NCI-H1048 (cell line): ENCODE results near the gene PDIA6.
"Not testable (repeated sequence)": the region's sequence is repeated elsewhere in the genome, so short reads cannot be mapped to it uniquely, and the experiment has no call there.

ENCODE experiments used
- DNase-seq: peaks from one replicate; lab custom pipeline; 2025; lab: John Stamatoyannopoulos, UW

Gene PDIA6

DNA sequence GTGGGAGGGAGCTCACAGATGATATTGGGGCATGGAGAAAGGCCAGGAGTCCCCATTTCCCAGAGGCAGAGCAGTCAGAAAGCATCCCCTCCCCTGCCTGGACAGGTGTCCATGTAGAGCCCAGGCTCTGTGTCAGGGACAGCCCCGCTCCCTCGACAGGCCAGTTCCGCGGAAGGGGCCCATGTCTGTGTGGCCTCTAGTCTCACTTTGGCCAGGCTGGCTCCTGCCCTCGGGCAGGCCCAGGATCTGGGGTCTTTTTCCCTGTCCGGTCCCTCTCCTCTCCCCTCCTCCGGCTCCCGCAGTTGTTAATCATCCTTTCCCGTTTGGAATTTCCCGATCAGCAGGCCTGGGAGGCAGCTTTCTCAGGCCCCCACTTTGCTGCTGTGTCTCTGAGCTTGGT, 20.4 kb upstream of the PDIA6 start:
- no peak for DNase-seq

DNA sequence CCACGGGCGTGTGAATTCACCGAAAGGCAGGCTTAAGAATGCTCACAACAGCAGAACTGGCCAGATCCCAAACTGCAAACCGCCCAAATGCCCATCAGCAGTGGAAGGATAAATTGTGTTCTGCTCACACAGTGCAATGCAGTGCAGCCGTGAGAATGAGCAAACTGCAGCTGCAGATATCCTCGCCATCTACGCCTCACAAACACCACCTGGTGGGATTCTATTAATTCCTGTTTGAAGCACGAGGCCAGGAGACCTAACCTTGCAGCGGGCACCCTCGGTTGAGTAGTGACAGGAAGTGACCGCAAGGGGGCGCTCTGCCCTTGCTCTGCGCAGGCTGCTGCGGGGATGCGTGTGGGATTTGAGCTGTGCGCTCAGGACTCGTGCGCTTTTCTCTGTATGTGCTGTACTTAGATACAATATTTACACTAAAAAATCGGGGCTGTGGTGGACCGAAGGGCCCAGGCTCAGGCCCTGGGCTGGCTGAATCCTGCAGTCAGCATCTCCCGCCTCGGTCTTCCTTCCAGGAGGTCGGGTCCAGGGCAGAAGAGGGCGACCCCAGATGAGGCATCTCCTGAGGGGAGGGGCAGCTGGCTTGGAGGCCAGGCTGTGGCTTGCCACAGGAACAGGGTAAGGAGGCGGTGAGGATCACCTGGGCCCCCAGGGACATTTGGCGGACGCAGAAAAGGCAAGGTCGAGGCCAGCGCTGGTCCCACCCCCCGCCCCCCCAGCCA, 19.8 kb upstream of the PDIA6 start:
- DNase-seq, result peak; percentile 55

DNA sequence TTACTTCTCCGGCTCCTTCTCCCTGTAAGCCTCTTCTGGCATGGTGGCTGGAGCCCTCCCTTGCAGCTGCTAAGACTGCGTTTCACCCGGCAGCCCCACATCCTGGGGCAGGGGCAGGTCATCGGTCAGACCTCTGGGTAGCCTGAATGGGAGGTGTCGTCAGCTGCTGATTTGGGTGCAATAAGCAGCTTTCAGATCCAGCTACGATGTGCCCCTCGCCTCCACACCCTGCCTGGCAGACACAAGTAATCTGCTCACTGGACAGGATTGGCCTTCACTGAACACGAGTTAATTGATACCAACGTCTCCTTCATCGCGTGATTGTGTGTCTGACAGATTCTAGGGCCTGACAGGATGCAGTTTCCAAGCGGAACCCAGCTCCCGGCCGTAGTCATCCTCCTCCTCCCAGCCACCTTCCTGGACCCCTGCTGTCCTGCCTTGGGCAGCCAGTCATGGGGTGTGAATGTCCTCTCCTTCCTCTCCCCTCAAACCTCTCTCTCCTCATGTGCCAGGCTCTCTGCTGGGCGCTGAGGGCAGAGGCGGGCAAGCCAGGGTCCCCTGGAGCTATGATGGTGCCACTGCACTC, 18.9 kb upstream of the PDIA6 start:
- DNase-seq, result no peak

DNA sequence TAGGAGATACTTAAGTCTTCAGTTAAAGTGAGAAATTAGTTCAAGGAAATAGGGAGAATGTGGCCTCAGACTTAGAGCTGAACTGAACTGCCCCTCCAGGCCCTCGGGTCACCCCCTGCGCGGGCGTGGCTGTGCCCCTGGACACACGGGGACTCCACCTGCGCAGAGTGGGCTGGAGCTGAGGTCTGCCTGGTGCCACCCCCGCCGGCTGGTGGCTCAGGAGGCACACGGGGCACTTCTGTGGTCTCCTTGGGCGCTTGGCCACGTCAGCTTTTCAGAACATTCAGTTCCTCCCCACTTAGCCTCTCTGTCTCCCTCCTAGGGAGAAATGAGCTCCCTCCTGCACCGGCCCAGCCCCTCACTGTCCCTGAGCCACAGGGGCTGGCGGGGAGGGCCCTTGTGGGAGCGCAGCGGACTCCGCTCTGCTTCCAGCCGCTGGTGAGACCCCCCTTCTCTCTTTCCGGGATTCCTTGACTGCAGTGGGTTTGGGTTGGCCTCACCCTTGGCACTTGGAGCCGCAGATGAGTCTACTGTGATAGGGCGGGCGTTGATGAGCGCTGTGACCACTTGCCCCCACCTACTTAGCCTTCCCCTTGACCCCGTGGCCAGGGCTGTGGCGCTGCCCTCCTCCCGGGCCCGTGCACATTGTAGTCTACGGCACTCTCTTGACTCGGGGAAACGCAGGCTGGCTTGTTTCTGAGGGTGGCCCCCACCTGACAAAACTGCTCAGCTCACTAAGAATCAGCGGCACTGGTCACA, 18.2 kb upstream of the PDIA6 start:
- no peak for DNase-seq

DNA sequence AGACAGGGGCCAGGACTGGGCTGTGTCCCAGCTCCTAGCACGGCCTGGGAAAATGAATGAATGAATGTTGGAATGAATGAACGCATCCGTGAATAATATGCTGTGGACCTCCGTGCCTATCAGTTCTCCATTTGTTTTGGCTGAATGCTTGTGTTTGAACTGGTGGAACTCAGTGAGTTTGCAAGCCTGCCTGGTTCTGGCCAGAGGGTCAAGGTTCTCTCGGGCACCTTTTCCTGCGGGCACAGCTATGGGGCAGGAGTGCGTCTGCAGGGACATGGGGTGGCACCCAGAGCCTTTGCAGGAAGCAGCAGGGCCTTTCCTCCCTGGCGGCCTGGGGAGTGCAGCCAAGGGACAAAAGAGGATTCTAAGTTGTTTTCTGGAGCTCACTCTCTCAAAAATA, 17.6 kb upstream of the PDIA6 start:
- no peak for DNase-seq

DNA sequence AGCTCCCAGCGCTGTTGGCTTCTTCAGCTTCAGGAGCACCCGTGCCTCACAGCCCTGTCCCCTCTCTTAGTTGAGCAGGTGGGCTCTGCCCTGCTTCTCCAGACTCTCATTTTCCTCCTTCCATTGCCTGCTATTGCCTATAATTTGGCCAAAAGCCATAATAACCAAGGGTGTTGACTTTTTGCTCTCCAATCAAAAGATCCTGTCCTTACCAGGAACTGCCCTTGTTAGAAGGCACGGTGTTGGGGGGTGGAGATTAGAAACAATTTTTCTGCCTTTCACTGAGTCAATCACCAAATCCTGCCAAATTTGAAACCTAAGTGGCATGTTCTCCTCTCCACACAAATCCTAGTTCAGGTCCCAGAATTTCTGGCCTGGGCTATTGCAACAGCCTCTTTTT, 16.7 kb upstream of the PDIA6 start:
- DNase-seq, result no peak

DNA sequence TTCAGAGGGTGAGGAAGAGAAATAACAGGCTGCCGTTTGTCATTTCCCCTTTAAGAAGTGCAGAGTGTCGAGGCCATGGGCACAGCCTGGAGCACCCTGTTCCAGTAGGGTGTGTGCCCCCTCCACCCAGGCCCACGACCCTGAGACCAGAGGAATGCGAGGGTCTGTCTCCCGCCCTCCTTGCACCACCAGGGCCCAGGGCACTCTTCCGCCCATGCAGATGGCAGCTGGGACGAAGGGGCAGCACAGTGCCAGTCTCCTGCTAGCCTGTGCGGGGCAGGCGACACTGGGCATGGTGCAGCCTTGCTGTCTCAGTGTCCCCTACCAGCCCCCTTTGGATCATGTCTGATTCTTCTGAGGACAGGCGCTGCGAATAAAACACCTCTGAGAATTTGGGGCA, 15.8 kb upstream of the PDIA6 start:
- no peak for DNase-seq

DNA sequence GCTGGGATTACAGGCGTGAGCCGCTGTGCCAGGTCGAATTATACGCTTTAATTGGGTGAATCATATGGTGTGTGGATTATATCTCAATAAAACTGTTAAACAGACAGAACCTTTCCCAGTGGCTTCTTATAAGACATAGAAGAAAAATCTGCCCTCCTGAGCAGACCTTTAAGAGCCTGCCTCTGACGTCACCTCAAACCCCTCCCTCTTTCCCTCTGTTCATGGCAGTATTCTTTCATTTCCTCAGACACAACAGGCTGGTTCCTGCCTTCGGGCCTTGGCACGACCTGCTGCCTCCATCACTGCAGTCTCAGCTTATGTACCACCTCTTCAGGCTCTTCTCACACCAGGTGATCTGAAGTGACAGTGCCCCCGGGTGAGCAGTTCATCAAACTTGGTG, 14.0 kb upstream of the PDIA6 start:
- no peak for DNase-seq

DNA sequence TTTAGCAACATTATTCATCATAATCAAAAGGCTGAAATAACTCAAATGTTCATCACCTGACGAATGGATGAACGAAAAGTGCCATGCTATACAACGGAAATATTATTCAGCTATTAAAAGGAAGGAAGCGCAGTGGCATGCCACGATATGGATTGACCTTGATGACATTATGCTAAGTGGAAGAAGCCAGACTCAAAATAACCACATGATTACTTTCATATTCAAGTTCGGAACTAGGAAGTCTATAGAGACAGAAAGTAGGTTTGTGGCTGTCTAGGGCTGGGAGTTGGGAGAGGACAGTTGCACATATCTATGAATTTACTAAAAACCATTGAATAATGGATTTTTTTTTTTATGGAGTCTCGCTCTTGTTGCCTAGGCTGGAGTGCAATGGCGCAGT, 13.4 kb upstream of the PDIA6 start:
- no peak for DNase-seq

DNA sequence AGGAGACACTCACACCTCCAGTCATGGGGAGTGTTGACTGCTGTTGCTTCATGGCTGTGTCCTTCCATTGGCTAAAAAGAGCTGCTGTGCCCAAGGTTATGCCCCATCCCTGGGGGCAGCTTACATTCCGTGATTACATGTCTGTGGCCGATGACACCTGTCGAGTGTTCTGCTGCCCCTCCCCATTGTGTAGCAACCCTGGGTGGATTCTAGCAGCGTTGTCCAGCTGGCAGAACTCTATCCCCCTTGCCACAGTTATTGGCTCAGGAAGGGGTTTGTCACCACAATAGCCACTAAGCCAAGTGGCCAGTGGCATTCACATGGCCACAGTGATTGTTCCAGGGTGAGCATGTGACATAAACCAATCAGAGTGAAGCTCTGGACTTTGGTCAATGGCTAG, 11.6 kb upstream of the PDIA6 start:
- no peak for DNase-seq

DNA sequence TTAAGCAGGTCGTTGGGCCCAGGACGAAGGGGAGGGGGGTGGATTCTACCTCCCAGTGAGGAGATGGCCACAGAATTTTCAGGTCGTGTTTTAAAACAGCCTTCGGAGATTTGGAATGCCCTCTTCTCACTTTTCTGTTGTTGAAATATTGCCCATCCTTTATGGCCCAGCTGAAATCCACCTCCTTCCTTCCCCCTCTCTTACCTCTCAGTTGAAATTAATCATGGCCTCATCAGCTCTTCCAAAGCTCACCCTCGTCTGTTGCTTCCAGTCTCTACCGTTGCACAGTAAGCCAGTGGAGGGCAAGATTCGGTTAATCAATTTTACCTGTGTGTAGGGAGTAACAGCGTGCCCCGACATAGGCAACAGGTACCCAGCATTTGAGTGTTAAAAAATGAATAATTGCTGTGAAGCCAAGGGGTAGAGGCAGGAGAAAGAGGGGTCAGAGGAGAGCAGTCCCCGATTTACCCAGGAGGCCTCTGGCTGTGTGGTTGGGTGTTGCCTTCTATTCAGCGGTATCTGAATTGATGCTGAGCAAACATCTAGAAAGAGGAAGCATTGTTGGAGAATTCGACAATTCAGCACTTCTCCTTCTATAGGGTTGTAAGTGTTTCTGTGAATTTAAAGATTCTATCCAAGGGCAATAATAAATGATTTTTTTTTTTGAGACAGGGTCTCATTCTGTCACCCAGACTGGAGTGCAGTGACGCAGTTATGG, 8.6 kb upstream of the PDIA6 start:
- DNase-seq, result no peak

DNA sequence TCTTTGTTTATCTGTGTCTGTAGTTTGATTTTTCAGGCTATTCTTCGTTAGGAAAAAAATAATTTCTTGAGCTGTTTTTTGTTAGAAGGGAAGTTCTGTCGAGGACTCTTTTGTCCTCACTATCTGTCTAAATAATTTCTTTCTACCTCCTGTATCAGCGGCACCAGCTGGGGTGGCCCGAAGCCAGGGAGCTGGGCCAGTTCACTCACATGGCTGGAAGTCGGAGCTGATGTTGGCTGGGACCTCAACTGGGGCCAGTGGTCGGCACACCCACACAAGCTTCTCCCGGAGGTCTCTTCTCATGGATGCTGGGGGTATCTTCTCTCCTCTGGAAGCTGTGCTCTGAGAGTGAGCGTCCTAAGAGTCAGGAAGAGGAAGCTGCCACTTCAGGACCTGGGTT, 8.0 kb upstream of the PDIA6 start:
- DNase-seq, result no peak

DNA sequence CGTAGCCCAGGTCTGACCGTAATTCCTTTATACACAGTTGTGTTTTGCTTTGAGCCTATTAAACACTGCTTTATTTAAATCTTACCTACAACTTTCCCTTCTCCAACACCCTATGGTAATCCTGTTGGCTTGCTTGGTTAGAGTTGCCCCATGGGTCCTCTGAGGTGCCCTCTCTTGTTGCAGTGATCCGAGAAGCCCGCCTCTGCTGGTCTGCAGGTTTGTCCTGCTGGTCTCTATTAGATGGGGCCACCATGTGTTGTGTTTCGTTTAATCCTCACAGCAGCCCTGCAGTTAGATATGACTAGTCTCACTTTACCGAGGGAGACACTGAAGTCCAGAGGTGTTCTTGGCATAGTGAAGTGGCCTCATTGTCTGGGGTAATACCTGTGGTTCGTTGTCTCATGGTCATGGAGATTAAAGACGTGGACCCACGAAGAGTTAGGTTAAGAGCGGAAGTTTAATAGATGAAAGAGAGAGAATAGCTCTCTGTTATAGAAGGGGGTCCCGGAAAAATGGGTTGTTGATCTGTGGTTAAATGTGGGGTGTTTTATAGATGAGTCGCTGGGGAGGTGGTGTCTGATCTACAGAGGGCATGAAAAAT, 7.2 kb upstream of the PDIA6 start:
- DNase-seq, result no peak

DNA sequence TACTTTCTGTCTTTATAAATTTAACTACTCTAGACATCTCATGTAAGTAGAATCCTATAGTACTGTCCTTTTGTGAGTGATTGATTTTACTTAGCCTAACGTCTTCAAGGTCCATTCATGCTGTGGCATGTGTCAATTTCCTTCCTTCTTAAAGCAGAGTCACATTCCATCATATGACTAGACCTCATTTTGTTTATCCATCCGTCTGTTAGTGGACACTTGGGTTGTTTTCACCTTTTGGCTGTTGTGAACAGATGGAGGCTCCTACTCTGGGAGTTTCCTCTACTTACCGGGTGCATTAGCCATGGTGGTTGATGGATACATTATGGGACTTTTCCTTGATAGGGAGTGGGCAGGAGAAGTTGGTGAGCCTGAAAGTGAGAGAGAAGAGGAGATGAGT, 6.4 kb upstream of the PDIA6 start:
- DNase-seq, result no peak

DNA sequence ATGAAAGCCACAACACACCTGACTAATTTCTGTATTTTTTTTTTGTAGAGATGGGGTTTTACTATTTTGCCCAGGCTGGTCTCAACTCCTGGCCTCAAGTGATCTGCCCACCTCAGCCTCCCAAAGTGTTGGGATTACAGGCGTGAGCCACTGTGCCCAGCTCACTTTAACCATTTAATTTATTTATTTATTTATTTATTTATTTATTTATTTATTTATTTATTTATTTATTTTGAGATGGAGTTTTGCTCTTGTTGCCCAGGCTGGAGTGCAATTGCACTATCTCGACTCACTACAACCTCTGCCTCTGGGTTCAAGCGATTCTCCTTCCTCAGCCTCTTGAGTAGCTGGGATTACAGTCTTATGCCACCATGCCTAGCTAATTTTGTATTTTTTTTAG, 5.7 kb upstream of the PDIA6 start:
- DNase-seq, result not testable (repeated sequence)

DNA sequence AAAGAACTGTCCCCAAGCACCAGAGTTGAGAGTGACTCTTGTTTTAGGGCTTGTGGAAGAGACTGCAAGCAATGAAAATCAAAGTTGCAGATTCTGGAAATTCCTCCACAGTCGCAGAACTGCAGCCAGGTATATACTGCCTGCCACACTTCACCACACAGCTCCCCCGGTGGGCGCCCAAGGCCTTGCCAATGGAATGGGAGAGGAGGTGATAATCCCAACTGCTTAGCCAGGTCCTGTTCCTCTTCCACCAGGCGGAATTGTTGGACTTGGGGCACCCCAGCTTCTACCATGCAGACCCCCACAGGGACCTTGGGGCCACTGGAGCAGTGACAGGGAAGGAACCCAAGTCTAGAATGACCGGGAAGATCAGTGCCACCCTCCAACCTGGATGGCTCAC, 4.8 kb upstream of the PDIA6 start:
- DNase-seq, result no peak

DNA sequence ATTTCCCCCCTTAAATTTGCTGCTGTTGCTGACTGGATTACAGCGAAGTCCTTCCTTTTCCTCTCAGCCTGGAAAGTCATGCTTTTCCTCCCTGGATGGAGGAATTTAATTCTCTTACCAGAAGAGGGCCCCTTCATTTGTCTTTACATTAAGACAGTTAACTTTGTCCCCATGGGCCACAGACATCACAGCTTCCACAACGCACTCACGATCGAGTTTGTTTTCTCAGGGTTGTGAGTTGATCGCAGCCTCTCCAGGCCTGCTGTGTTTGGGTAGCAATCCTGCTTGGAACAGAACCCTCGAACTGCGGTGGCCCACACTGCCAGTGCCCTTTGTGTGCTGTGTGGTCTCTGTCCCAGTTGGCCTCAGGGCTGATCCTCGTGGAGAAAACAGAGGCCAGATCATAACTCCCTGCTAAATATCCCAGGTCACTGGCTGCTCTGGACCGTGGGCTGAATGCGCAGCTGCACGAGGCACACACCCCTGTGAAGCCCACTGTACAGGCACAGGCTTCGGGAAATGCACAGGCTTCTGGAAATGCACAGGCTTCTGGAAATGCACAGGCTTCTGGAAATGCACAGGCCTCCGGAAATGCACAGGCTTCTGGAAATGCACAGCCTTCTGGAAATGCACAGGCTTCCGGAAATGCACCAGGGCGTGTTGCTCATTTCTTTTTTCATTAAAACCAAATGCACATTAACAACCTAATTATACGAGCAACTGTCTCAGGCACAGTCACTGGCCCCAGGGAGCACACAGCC, 2.2 kb upstream of the PDIA6 start:
- no peak for DNase-seq

DNA sequence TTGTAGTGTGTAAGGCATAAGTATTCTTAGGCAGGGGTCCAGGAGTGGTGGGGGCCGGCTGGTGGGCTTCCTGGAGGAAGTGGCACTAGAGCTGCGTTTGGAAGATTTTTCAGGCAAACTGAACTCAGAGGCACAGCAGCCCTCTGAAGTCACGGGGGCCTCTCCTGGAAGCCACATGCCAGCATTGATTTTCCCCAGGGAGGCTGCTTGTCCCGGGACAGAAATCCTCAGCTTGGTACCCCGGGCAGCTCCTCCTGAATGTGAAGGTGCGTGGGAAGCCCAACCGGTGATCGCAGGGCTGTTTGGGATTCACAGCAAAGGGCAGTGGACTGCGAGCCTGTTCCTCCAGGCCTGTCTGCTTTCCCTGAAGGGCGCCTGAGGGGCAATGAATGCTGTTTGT, 1.6 kb upstream of the PDIA6 start:
- DNase-seq, result no peak

DNA sequence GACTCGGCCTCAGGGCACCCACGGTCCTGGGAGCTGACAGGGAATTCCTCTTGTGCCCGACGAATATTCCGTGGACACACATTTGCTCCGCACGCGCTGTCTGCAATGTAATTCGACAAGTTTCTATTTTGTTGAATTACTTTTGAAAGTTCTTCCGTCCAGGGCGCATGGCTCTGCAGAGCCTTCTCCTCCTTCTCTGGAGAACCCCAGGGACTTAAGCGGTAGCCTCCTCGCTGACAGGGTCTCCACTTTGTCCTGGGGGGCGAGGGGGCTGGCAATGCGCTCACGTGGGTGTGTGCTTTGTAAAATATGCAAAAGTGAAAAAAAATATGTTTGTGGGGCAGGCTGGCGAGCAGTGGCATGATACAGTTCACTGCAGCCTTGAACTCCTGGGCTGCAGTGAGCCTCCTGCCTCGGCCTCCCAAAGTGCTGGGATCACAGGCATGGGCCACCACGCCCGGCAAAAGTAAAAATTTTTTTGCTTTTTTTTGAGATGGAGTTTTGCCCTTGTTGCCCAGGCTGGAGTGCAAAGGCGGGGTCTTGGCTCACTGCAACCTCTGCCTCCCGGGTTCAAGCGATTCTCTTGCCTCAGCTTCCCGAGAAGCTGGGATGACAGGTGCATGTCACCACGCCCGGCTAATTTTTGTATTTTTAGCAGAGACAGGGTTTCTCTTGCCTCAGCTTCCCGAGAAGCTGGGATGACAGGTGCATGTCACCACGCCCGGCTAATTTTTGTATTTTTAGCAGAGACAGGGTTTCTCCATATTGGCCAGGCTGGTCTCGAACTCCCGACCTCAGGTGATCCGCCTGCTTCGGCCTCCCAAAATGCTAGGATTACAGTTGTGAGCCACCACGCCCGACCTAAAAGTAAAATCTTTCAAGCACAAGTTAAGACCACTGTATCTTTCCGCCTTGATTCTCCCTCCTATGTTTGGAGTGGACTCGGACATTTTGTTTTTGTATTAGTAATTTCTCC, 866 bp upstream of the PDIA6 start:
- not testable (repeated sequence) for DNase-seq

DNA sequence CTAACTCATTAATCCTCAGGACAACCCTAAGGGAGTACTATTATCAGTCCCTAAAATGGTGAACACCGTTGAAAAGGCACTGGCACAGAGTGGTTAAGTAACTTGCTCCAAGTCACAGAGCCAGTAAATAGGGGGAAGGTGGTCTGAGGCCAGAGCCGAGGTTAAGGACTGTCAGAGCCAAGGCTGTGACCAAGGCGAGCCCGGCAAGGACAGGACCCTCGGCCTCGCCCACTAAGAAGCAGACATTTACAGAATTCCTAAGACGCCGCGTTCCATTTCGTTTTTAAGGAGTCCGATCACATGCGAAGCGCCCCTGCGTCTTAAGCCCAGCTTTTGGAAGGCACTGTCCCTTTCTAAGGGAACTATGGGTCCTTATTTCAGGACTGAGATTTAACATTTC, 1.1 kb downstream of the PDIA6 start:
- DNase-seq, result no peak
